H1 (cell line): ENCODE data around the gene CBS. TPM values are rescaled to one million over a fixed set of nuclear protein-coding genes. Genes with fewer than 3 reads are reported as not detected.

Source experiments
- JUND ChIP-seq: IDR thresholded peaks from 2 replicates; pipeline ENCODE4 v1.6.1; 2011; ENCODE audit warnings: mild to moderate bottlenecking, improper control_type of control experiment, low read length
- SIN3A ChIP-seq, 2 experiments: IDR thresholded peaks in 1 of 2; conservative IDR thresholded peaks in 1 of 2; 2 replicates each; pipeline ENCODE4 v1.6.1; 2011 to 2012; ENCODE audit warnings: low read length in 2 of 2, improper control_type of control experiment in 1 of 2, low read depth in 1 of 2, mild to moderate bottlenecking in 1 of 2
- SP1 ChIP-seq: IDR thresholded peaks from 2 replicates; pipeline ENCODE4 v1.6.1; 2011; ENCODE audit warnings: low read depth, low read length
- SRF ChIP-seq: IDR thresholded peaks from 2 replicates; pipeline ENCODE4 v1.6.1; 2011; ENCODE audit warnings: mild to moderate bottlenecking, low read depth, low read length, moderate library complexity
- SUZ12 ChIP-seq: fragments of 200-600 bp; sonication (generic); IDR thresholded peaks from 2 replicates; pipeline ENCODE4 v1.6.1; 2012; ENCODE audit warnings: mild to moderate bottlenecking, inconsistent platforms, low read length, moderate library complexity, mixed read lengths
- TAF7 ChIP-seq: optimal IDR thresholded peaks from 2 replicates; pipeline ENCODE3; 2011; ENCODE audit warnings: low read depth, mild to moderate bottlenecking, inconsistent platforms, low read length, moderate library complexity, borderline replicate concordance
- YY1 ChIP-seq: IDR thresholded peaks from 2 replicates; pipeline ENCODE4 v1.6.1; 2011; ENCODE audit warnings: low read depth, mild to moderate bottlenecking, low read length
- polyA plus RNA-seq, 7 experiments: library from polyadenylated mRNA; depleted of rRNA in 3 of 7; stranded (reverse) in 5 of 7; unstranded in 2 of 7; fragments of >200 nt in 5 of 7; fragments of 200-250 nt in 2 of 7; gene quantifications; 1 replicate in 5 of 7; 2 replicates in 1 of 7; 4 replicates in 1 of 7; pipeline versions ENCODE4 v1.2.1 to v1.2.3, GENCODE V29; 2011 to 2013; ENCODE audit warnings: missing spikeins in 2 of 7, mixed read lengths in 2 of 7
- total RNA-seq: library from RNA; stranded (reverse); fragmentation: NEBNext Ultra II Directional; extraction: Animal tissue kit (Norgen Biotek cat#: 25700); gene quantifications from 2 replicates; pipeline ENCODE4 v1.2.1, GENCODE V29; 2021
- TF ChIP-seq, protein P1 (sequence below): fragments of 300-600 bp; sonication (generic); IDR thresholded peaks from 2 replicates; pipeline ENCODE4 v1.7.1; 2012; ENCODE audit warnings: low read length, moderate library complexity, mild to moderate bottlenecking, inconsistent platforms; ENCODE audit not compliant: insufficient replicate concordance
- TF ChIP-seq, protein P2 (sequence below), 3 experiments: IDR thresholded peaks; 1 replicate in 2 of 3; 2 replicates in 1 of 3; pipeline versions ENCODE4 v1.5.1 to v1.6.1; 2011; ENCODE audit warnings: low read length in 3 of 3, mild to moderate bottlenecking in 3 of 3, inconsistent platforms in 2 of 3, low read depth in 1 of 3, moderate library complexity in 1 of 3; ENCODE audit not compliant: insufficient read depth in 1 of 3; ENCODE audit errors: control extremely low read depth in 1 of 3

The CBS gene
- total and polyA plus RNA-seq, 2 of the 8 experiments (the other 6 are each of a cell fraction or from before 2014, with no cell fraction given): 114 to 455 TPM

DNA sequence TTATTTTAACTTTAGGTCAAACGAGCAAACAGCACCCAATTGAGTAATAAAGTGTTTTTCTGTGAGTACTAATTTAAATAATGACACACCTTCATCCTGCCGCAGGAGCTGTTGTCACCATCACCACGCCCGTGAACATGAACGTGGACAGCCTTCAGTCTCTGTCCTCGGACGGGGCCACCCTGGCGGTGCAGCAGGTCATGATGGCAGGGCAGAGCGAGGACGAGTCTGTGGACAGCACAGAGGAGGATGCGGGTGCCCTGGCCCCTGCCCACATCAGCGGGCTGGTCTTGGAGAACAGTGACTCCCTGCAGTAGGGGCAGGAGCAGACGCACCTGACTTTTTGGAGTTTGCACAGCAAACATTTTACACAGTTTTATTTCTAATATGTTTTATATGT lies 45.9 kb downstream of the CBS start (continued):
- TF ChIP-seq, protein P1, sequence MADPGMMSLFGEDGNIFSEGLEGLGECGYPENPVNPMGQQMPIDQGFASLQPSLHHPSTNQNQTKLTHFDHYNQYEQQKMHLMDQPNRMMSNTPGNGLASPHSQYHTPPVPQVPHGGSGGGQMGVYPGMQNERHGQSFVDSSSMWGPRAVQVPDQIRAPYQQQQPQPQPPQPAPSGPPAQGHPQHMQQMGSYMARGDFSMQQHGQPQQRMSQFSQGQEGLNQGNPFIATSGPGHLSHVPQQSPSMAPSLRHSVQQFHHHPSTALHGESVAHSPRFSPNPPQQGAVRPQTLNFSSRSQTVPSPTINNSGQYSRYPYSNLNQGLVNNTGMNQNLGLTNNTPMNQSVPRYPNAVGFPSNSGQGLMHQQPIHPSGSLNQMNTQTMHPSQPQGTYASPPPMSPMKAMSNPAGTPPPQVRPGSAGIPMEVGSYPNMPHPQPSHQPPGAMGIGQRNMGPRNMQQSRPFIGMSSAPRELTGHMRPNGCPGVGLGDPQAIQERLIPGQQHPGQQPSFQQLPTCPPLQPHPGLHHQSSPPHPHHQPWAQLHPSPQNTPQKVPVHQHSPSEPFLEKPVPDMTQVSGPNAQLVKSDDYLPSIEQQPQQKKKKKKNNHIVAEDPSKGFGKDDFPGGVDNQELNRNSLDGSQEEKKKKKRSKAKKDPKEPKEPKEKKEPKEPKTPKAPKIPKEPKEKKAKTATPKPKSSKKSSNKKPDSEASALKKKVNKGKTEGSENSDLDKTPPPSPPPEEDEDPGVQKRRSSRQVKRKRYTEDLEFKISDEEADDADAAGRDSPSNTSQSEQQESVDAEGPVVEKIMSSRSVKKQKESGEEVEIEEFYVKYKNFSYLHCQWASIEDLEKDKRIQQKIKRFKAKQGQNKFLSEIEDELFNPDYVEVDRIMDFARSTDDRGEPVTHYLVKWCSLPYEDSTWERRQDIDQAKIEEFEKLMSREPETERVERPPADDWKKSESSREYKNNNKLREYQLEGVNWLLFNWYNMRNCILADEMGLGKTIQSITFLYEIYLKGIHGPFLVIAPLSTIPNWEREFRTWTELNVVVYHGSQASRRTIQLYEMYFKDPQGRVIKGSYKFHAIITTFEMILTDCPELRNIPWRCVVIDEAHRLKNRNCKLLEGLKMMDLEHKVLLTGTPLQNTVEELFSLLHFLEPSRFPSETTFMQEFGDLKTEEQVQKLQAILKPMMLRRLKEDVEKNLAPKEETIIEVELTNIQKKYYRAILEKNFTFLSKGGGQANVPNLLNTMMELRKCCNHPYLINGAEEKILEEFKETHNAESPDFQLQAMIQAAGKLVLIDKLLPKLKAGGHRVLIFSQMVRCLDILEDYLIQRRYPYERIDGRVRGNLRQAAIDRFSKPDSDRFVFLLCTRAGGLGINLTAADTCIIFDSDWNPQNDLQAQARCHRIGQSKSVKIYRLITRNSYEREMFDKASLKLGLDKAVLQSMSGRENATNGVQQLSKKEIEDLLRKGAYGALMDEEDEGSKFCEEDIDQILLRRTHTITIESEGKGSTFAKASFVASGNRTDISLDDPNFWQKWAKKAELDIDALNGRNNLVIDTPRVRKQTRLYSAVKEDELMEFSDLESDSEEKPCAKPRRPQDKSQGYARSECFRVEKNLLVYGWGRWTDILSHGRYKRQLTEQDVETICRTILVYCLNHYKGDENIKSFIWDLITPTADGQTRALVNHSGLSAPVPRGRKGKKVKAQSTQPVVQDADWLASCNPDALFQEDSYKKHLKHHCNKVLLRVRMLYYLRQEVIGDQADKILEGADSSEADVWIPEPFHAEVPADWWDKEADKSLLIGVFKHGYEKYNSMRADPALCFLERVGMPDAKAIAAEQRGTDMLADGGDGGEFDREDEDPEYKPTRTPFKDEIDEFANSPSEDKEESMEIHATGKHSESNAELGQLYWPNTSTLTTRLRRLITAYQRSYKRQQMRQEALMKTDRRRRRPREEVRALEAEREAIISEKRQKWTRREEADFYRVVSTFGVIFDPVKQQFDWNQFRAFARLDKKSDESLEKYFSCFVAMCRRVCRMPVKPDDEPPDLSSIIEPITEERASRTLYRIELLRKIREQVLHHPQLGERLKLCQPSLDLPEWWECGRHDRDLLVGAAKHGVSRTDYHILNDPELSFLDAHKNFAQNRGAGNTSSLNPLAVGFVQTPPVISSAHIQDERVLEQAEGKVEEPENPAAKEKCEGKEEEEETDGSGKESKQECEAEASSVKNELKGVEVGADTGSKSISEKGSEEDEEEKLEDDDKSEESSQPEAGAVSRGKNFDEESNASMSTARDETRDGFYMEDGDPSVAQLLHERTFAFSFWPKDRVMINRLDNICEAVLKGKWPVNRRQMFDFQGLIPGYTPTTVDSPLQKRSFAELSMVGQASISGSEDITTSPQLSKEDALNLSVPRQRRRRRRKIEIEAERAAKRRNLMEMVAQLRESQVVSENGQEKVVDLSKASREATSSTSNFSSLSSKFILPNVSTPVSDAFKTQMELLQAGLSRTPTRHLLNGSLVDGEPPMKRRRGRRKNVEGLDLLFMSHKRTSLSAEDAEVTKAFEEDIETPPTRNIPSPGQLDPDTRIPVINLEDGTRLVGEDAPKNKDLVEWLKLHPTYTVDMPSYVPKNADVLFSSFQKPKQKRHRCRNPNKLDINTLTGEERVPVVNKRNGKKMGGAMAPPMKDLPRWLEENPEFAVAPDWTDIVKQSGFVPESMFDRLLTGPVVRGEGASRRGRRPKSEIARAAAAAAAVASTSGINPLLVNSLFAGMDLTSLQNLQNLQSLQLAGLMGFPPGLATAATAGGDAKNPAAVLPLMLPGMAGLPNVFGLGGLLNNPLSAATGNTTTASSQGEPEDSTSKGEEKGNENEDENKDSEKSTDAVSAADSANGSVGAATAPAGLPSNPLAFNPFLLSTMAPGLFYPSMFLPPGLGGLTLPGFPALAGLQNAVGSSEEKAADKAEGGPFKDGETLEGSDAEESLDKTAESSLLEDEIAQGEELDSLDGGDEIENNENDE: no peak
- TF ChIP-seq YY1: no peak
- no peak for TF ChIP-seq SP1
- no peak for TF ChIP-seq SRF
- TF ChIP-seq TAF7: no peak
- no peak for TF ChIP-seq SUZ12
- TF ChIP-seq SIN3A (conservative IDR thresholded peaks at IDR 0.05 in 1 of 2, IDR thresholded peaks at IDR 0.05 in 1 of 2; ENCODE audit: low read depth in 1 of 2, low read length in 2 of 2): no peak
- TF ChIP-seq, protein P2, sequence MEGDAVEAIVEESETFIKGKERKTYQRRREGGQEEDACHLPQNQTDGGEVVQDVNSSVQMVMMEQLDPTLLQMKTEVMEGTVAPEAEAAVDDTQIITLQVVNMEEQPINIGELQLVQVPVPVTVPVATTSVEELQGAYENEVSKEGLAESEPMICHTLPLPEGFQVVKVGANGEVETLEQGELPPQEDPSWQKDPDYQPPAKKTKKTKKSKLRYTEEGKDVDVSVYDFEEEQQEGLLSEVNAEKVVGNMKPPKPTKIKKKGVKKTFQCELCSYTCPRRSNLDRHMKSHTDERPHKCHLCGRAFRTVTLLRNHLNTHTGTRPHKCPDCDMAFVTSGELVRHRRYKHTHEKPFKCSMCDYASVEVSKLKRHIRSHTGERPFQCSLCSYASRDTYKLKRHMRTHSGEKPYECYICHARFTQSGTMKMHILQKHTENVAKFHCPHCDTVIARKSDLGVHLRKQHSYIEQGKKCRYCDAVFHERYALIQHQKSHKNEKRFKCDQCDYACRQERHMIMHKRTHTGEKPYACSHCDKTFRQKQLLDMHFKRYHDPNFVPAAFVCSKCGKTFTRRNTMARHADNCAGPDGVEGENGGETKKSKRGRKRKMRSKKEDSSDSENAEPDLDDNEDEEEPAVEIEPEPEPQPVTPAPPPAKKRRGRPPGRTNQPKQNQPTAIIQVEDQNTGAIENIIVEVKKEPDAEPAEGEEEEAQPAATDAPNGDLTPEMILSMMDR (IDR thresholded peaks at IDR 0.05; ENCODE audit: control extremely low read depth in 1 of 3, insufficient read depth in 1 of 3, low read depth in 1 of 3, low read length in 3 of 3): no peak
- TF ChIP-seq JUND: no peak
